ENCODE measurements around the gene NRXN3. TPM values are rescaled to one million over a fixed set of nuclear protein-coding genes. Genes with fewer than 3 reads are reported as not detected.

NRXN3 gene
- polyA plus RNA-seq, 1 experiment: 1.1 TPM

- POLR2A ChIA-PET: no interaction called here
- TF ChIP-seq, protein P1, sequence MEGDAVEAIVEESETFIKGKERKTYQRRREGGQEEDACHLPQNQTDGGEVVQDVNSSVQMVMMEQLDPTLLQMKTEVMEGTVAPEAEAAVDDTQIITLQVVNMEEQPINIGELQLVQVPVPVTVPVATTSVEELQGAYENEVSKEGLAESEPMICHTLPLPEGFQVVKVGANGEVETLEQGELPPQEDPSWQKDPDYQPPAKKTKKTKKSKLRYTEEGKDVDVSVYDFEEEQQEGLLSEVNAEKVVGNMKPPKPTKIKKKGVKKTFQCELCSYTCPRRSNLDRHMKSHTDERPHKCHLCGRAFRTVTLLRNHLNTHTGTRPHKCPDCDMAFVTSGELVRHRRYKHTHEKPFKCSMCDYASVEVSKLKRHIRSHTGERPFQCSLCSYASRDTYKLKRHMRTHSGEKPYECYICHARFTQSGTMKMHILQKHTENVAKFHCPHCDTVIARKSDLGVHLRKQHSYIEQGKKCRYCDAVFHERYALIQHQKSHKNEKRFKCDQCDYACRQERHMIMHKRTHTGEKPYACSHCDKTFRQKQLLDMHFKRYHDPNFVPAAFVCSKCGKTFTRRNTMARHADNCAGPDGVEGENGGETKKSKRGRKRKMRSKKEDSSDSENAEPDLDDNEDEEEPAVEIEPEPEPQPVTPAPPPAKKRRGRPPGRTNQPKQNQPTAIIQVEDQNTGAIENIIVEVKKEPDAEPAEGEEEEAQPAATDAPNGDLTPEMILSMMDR (IDR thresholded peaks at IDR 0.05; ENCODE audit: low read depth, low read length): no peak
- CTCF ChIA-PET: no interaction called here
- Histone ChIP-seq H3K9me3 (ENCODE audit: control insufficient read depth, insufficient read depth, low read length) (no peaks in the 10 kb centered on the region), H3K27me3 (ENCODE audit: control insufficient read depth, insufficient read depth, low read length) (no peaks in the 10 kb centered on the region), H3K27ac (ENCODE audit: low read depth, low read length) (no peak overlapping the region), H3K4me3 (ENCODE audit: low read depth, low read length) (no peak overlapping the region)
- no peak for DNase-seq (ENCODE audit: low read depth, low spot score)
Observed at GRCh38 chr14:79513446-79513845, 1343.3 kb downstream of the NRXN3 start.

DNA sequence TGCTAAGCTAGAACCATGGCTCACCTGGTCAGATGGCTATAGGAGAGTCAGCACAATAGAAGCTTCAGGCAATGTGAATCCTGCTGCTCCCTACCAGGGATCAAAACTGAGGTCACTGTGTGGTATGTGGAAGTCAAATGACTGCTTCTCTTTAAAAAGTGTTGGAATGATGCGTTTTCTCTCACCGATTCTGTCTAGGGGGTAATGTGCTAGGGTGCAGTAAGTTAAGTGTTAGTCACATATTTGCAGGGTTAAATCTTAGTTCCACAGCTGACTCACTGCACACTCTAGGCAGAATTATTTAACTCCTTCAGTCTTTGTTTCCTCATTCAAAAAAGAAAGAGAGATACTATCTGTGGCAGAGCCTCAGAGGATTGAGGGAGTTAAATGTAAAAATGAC is 1344.5 kb downstream of the NRXN3 start:
- POLR2A ChIA-PET: interaction anchor here (0.5 kb wide), 1 partner anchor 125 kb away, joined by 5 read pairs; no protein-coding TSS in a partner anchor

GRCh38 chr14:79515158-79515557 is 1345.0 kb downstream of the NRXN3 start:
- CTCF ChIA-PET: no interaction called here

More for the DNA sequence above, 1344.5 kb downstream of the NRXN3 start:
- H3K4me3 ChIP-seq (ENCODE audit: low read depth, low read length): no peak overlapping the region
- TF ChIP-seq, protein P1 (IDR thresholded peaks at IDR 0.05; ENCODE audit: low read depth, low read length): no peak
- no peaks in the 10 kb centered on the region for H3K27me3 ChIP-seq (ENCODE audit: control insufficient read depth, insufficient read depth, low read length)
- no peaks in the 10 kb centered on the region for H3K9me3 ChIP-seq (ENCODE audit: control insufficient read depth, insufficient read depth, low read length)
- peak; percentile 8 for DNase-seq (ENCODE audit: low read depth, low spot score)
- CTCF ChIA-PET: no interaction called here
- no peak overlapping the region for H3K27ac ChIP-seq (ENCODE audit: low read depth, low read length)

GRCh38 chr14:79516009-79516408 is 1345.8 kb downstream of the NRXN3 start:
- TF ChIP-seq, protein P1 (IDR thresholded peaks at IDR 0.05; ENCODE audit: low read depth, low read length): no peak
- POLR2A ChIA-PET: no interaction called here
- CTCF ChIA-PET: no interaction called here

More at GRCh38 chr14:79515158-79515557, 1345.0 kb downstream of the NRXN3 start:
- TF ChIP-seq, protein P1 (IDR thresholded peaks at IDR 0.05; ENCODE audit: low read depth, low read length): no peak
- Histone ChIP-seq H3K4me3 (ENCODE audit: low read depth, low read length) (no peak overlapping the region), H3K27ac (ENCODE audit: low read depth, low read length) (no peak overlapping the region), H3K27me3 (ENCODE audit: control insufficient read depth, insufficient read depth, low read length) (no peaks in the 10 kb centered on the region), H3K9me3 (ENCODE audit: control insufficient read depth, insufficient read depth, low read length) (no peaks in the 10 kb centered on the region)
- no peak for DNase-seq (ENCODE audit: low read depth, low spot score)
- POLR2A ChIA-PET: interaction anchor here (0.5 kb wide), 1 partner anchor 125 kb away, joined by 5 read pairs; no protein-coding TSS in a partner anchor

GRCh38 chr14:79525416-79525815 is 1355.2 kb downstream of the NRXN3 start:
- DNase-seq (ENCODE audit: low read depth, low spot score): no peak
- H3K27ac ChIP-seq (ENCODE audit: low read depth, low read length): no peak overlapping the region
- H3K4me3 ChIP-seq (ENCODE audit: low read depth, low read length): no peak overlapping the region
- H3K27me3 ChIP-seq (ENCODE audit: control insufficient read depth, insufficient read depth, low read length): no peaks in the 10 kb centered on the region
- no peaks in the 10 kb centered on the region for H3K9me3 ChIP-seq (ENCODE audit: control insufficient read depth, insufficient read depth, low read length)
- ChIA-PET CTCF (interaction anchor here (0.9 kb wide), 1 partner anchor 18 kb away, joined by 3 read pairs; no protein-coding TSS in a partner anchor), POLR2A (no interaction called here)
- TF ChIP-seq, protein P1 (IDR thresholded peaks at IDR 0.05; ENCODE audit: low read depth, low read length): no peak

More at GRCh38 chr14:79516009-79516408, 1345.8 kb downstream of the NRXN3 start:
- no peak for DNase-seq (ENCODE audit: low read depth, low spot score)
- H3K27ac ChIP-seq (ENCODE audit: low read depth, low read length): no peak overlapping the region
- H3K27me3 ChIP-seq (ENCODE audit: control insufficient read depth, insufficient read depth, low read length): no peaks in the 10 kb centered on the region
- H3K9me3 ChIP-seq (ENCODE audit: control insufficient read depth, insufficient read depth, low read length): no peaks in the 10 kb centered on the region
- no peak overlapping the region for H3K4me3 ChIP-seq (ENCODE audit: low read depth, low read length)

Measured in AG04450 (cell line).